Stimulated activated CD8-positive, alpha-beta memory T cell treated with anti-CD3 and anti-CD28 coated beads, Interleukin-2, amount 100 ng/mL, for 1 hour (primary cell): ENCODE results near the gene F2RL3.
"Not testable (repeated sequence)": the region's sequence is repeated elsewhere in the genome, so short reads cannot be mapped to it uniquely, and the experiment has no call there.

Experiments used
- DNase-seq, 2 donors: peaks; one replicate each; pipeline ENCODE4 v3.0.0-alpha.2; 2020; ENCODE audit warnings: low read depth in 2 of 2

F2RL3 gene

GRCh38 chr19:16874978-16875299 lies 13.9 kb upstream of the F2RL3 start:
- DNase-seq, result not testable (repeated sequence)

GRCh38 chr19:16875584-16876555 lies 12.9 kb upstream of the F2RL3 start:
- DNase-seq, result no peak

- no peak for DNase-seq
These were observed 11.9 kb upstream of the F2RL3 start for GRCh38 chr19:16876904-16877361.

- no peak for DNase-seq
These were observed 11.2 kb upstream of the F2RL3 start for GRCh38 chr19:16877581-16877980.

GRCh38 chr19:16878181-16878965 lies 10.4 kb upstream of the F2RL3 start:
- DNase-seq, result no peak

- DNase-seq, result no peak
These were observed 7.8 kb upstream of the F2RL3 start for GRCh38 chr19:16880884-16881554.

- no peak for DNase-seq
These were observed 6.7 kb upstream of the F2RL3 start for GRCh38 chr19:16882146-16882545.

- DNase-seq, result no peak
These were observed 5.3 kb upstream of the F2RL3 start for GRCh38 chr19:16883522-16883921.

- DNase-seq, result no peak
These were observed 3.6 kb upstream of the F2RL3 start for GRCh38 chr19:16885166-16885565.

- no peak for DNase-seq
These were observed 2.4 kb upstream of the F2RL3 start for GRCh38 chr19:16886305-16886880.

- DNase-seq, result no peak
These were observed 1.2 kb upstream of the F2RL3 start for GRCh38 chr19:16887353-16888265.

GRCh38 chr19:16889366-16889882 lies 625 bp downstream of the F2RL3 start:
- DNase-seq, result no peak

- DNase-seq, result no peak
These were observed 1.2 kb downstream of the F2RL3 start for GRCh38 chr19:16889883-16890460.

- no peak for DNase-seq
These were observed 1.8 kb downstream of the F2RL3 start for GRCh38 chr19:16890461-16891184.

GRCh38 chr19:16891696-16892382 lies 3.0 kb downstream of the F2RL3 start:
- no peak for DNase-seq

- no peak for DNase-seq
These were observed 3.6 kb downstream of the F2RL3 start for GRCh38 chr19:16892436-16892835.

- DNase-seq, result no peak
These were observed 4.3 kb downstream of the F2RL3 start for GRCh38 chr19:16892868-16893685.

- no peak for DNase-seq
These were observed 4.8 kb downstream of the F2RL3 start for GRCh38 chr19:16893686-16893989.
